ENCODE results near the gene DPP6. TPM values are rescaled to one million over a fixed set of nuclear protein-coding genes. Genes with fewer than 3 reads are reported as not detected.

The DPP6 gene
- polyA plus RNA-seq, 1 of the 3 experiments (the other 2 are of a cell fraction), result not detected

- POLR2A ChIA-PET, result no interaction called here
- no peak for TF ChIP-seq IRF3 (IDR thresholded peaks at IDR 0.05; ENCODE audit: low read depth, low read length)
- TF ChIP-seq MAX (IDR thresholded peaks at IDR 0.05; ENCODE audit: low read depth), result no peak
- Histone ChIP-seq H3K79me2 (ENCODE audit: insufficient read depth) (no peaks in the 10 kb centered on the region), H3K9me3 (no peaks in the 10 kb centered on the region), H3K27ac (ENCODE audit: low read depth in 2 of 2, low read length in 1 of 2) (no peak overlapping the region), H3K9me2 (no peaks in the 10 kb centered on the region), H3K4me3 (ENCODE audit: low read depth in 2 of 2, low read length in 1 of 2) (no peak overlapping the region), H3K4me2 (no peak overlapping the region), H3F3A (replicated peaks; ENCODE audit: insufficient read depth) (no peaks in the 10 kb centered on the region), H2AFZ (ENCODE audit: low read depth) (no peak overlapping the region), H3K27me3 (ENCODE audit: insufficient read depth) (no peaks in the 10 kb centered on the region), H3K9ac (no peak overlapping the region), H3K4me1 (ENCODE audit: control insufficient read depth in 1 of 2, insufficient read depth in 2 of 2, low read depth in 1 of 2, low read length in 1 of 2) (no peaks in the 10 kb centered on the region), H4K20me1 (ENCODE audit: insufficient read depth) (no peaks in the 10 kb centered on the region), H3K36me3 (replicated peaks in 1 of 2; ENCODE audit: control insufficient read depth in 1 of 2, insufficient read depth in 2 of 2, low read length in 1 of 2) (no peaks in the 10 kb centered on the region)
- 54% methylated on average over 6 of the region's 7 CpGs for WGBS (ENCODE audit: low lambda C conversion rate)
- DNase-seq, result peak; percentile 32
- CTCF ChIA-PET, result interaction anchor here (1.0 to 2.9 kb wide), 4 partner anchors 10 to 427 kb away, joined by 3 to 25 read pairs (median 7); no protein-coding TSS in a partner anchor
Observed at GRCh38 chr7:154917808-154918160, 865.6 kb downstream of the DPP6 start.

GRCh38 chr7:154918266-154918665 is 866.1 kb downstream of the DPP6 start:
- ChIA-PET CTCF (interaction anchor here (1.7 to 2.9 kb wide), 3 partner anchors 9 to 426 kb away, joined by 3 to 25 read pairs (median 11); no protein-coding TSS in a partner anchor), POLR2A (no interaction called here)
- Histone ChIP-seq H3K36me3 (replicated peaks in 1 of 2; ENCODE audit: control insufficient read depth in 1 of 2, insufficient read depth in 2 of 2, low read length in 1 of 2) (no peaks in the 10 kb centered on the region), H3K4me1 (ENCODE audit: control insufficient read depth in 1 of 2, insufficient read depth in 2 of 2, low read depth in 1 of 2, low read length in 1 of 2) (no peaks in the 10 kb centered on the region), H3K79me2 (ENCODE audit: insufficient read depth) (no peaks in the 10 kb centered on the region), H4K20me1 (ENCODE audit: insufficient read depth) (no peaks in the 10 kb centered on the region), H3K4me2 (no peak overlapping the region), H3F3A (replicated peaks; ENCODE audit: insufficient read depth) (no peaks in the 10 kb centered on the region), H3K4me3 (ENCODE audit: low read depth in 2 of 2, low read length in 1 of 2) (no peak overlapping the region), H3K9me3 (no peaks in the 10 kb centered on the region), H3K9ac (no peak overlapping the region), H2AFZ (ENCODE audit: low read depth) (no peak overlapping the region), H3K27me3 (ENCODE audit: insufficient read depth) (no peaks in the 10 kb centered on the region), H3K9me2 (no peaks in the 10 kb centered on the region), H3K27ac (ENCODE audit: low read depth in 2 of 2, low read length in 1 of 2) (no peak overlapping the region)
- TF ChIP-seq REST (IDR thresholded peaks at IDR 0.05; ENCODE audit: low read depth, low read length) (no peak), TAF1 (IDR thresholded peaks at IDR 0.05; ENCODE audit: borderline replicate concordance, low read depth, low read length) (no peak), MAX (IDR thresholded peaks at IDR 0.05; ENCODE audit: low read depth) (no peak)
- 60% methylated on average over 6 of the region's 6 CpGs for WGBS (ENCODE audit: low lambda C conversion rate)
- no peak for DNase-seq
